H9 (cell line): Measurements from ENCODE around the gene RMDN2. TPM values are rescaled to one million over a fixed set of nuclear protein-coding genes. Genes with fewer than 3 reads are reported as not detected.

Experiments
- DNase-seq: peaks from one replicate; pipeline ENCODE4 v3.0.0-alpha.2; 2017
- H2AFZ ChIP-seq: one replicate; pipeline ENCODE4 v1.6.1; 2013; ENCODE audit warnings: mild to moderate bottlenecking, low read length, control low read depth, moderate library complexity
- H2AK5ac ChIP-seq: 2 replicates; pipeline ENCODE4 v1.6.1; 2013; ENCODE audit warnings: low read length, control low read depth, mixed read lengths; ENCODE audit not compliant: insufficient read length
- H2BK120ac ChIP-seq: one replicate; pipeline ENCODE4 v1.6.1; 2013; ENCODE audit warnings: low read depth, mild to moderate bottlenecking, low read length, control low read depth, inconsistent platforms; ENCODE audit not compliant: poor library complexity, severe bottlenecking
- H2BK12ac ChIP-seq: 2 replicates; pipeline ENCODE4 v1.6.1; 2013; ENCODE audit warnings: low read length, control low read depth, mixed read lengths, low read depth; ENCODE audit not compliant: insufficient read length
- H2BK15ac ChIP-seq: 2 replicates; pipeline ENCODE4 v1.6.1; 2013; ENCODE audit warnings: low read depth, low read length, control low read depth
- H2BK20ac ChIP-seq: one replicate; pipeline ENCODE4 v1.6.1; 2013; ENCODE audit warnings: low read depth, mild to moderate bottlenecking, low read length, control low read depth, inconsistent platforms; ENCODE audit not compliant: poor library complexity, severe bottlenecking
- H2BK5ac ChIP-seq: 2 replicates; pipeline ENCODE4 v1.6.1; 2013; ENCODE audit warnings: low read length, control low read depth, mixed read lengths; ENCODE audit not compliant: insufficient read length
- H3K14ac ChIP-seq: 2 replicates; pipeline ENCODE4 v1.6.1; 2013; ENCODE audit warnings: low read length, control low read depth; ENCODE audit not compliant: insufficient read depth
- H3K18ac ChIP-seq: 2 replicates; pipeline ENCODE4 v1.6.1; 2013; ENCODE audit warnings: low read depth, mild to moderate bottlenecking, mixed read lengths, low read length, control low read depth; ENCODE audit not compliant: insufficient read length
- H3K23ac ChIP-seq: 2 replicates; pipeline ENCODE4 v1.6.1; 2013; ENCODE audit warnings: low read length, control low read depth, mixed read lengths, low read depth; ENCODE audit not compliant: insufficient read length
- H3K23me2 ChIP-seq: 2 replicates; pipeline ENCODE4 v1.6.1; 2013; ENCODE audit warnings: low read depth, mild to moderate bottlenecking, mixed read lengths, low read length, control low read depth; ENCODE audit not compliant: insufficient read length, poor library complexity, severe bottlenecking
- H3K27ac ChIP-seq: 2 replicates; pipeline ENCODE4 v1.5.1; 2013; ENCODE audit warnings: low read length, control low read depth, mixed read lengths, low read depth; ENCODE audit not compliant: insufficient read length
- H3K27me3 ChIP-seq: 2 replicates; pipeline ENCODE4 v1.6.1; 2013; ENCODE audit warnings: low read length, control low read depth, inconsistent platforms; ENCODE audit not compliant: insufficient read depth
- H3K4ac ChIP-seq: 2 replicates; pipeline ENCODE4 v1.6.1; 2013; ENCODE audit warnings: low read depth, mild to moderate bottlenecking, control low read depth, inconsistent platforms, low read length, moderate library complexity
- H3K4me1 ChIP-seq: 2 replicates; pipeline ENCODE4 v1.6.1; 2013; ENCODE audit warnings: low read length, control low read depth, inconsistent platforms; ENCODE audit not compliant: insufficient read depth
- H3K4me2 ChIP-seq: 2 replicates; pipeline ENCODE4 v1.6.1; 2013; ENCODE audit warnings: low read length, control low read depth, mixed read lengths; ENCODE audit not compliant: insufficient read length, insufficient read depth
- H3K56ac ChIP-seq: 2 replicates; pipeline ENCODE4 v1.6.1; 2013; ENCODE audit warnings: low read depth, mild to moderate bottlenecking, mixed read lengths, low read length, control low read depth; ENCODE audit not compliant: insufficient read length
- H3K79me1 ChIP-seq: 2 replicates; pipeline ENCODE4 v1.6.1; 2013; ENCODE audit warnings: low read depth, mild to moderate bottlenecking, moderate library complexity, low read length, control low read depth, inconsistent platforms; ENCODE audit not compliant: insufficient read depth, poor library complexity, severe bottlenecking
- H3K79me2 ChIP-seq: 2 replicates; pipeline ENCODE4 v1.6.1; 2013; ENCODE audit warnings: low read length, control low read depth, inconsistent platforms; ENCODE audit not compliant: insufficient read depth
- H3K9ac ChIP-seq: 2 replicates; pipeline ENCODE4 v1.6.1; 2013; ENCODE audit warnings: low read length, control low read depth, mixed read lengths; ENCODE audit not compliant: insufficient read length; ENCODE audit errors: extremely low read depth
- H3K9me3 ChIP-seq: one replicate; pipeline ENCODE4 v1.6.1; 2013; ENCODE audit warnings: low read depth, low read length, inconsistent platforms; ENCODE audit not compliant: control insufficient read depth
- H3T11ph ChIP-seq: one replicate; pipeline ENCODE4 v1.6.1; 2013; ENCODE audit warnings: mild to moderate bottlenecking, low read length, control low read depth, inconsistent platforms
- H4K20me1 ChIP-seq: one replicate; pipeline ENCODE4 v1.6.1; 2013; ENCODE audit not compliant: control insufficient read depth, insufficient read length, insufficient read depth
- H4K5ac ChIP-seq: 2 replicates; pipeline ENCODE4 v1.6.1; 2013; ENCODE audit warnings: low read depth, mild to moderate bottlenecking, mixed read lengths, low read length, control low read depth; ENCODE audit not compliant: insufficient read length
- H4K8ac ChIP-seq: replicated peaks from 2 replicates; pipeline ENCODE4 v1.6.1; 2013; ENCODE audit warnings: low read length, control low read depth, mixed read lengths, low read depth; ENCODE audit not compliant: insufficient read length
- H4K91ac ChIP-seq: 2 replicates; pipeline ENCODE4 v1.6.1; 2013; ENCODE audit warnings: low read depth, mild to moderate bottlenecking, moderate library complexity, mixed read lengths, low read length, control low read depth; ENCODE audit not compliant: insufficient read length
- H3K27ac Mint-ChIP-seq, 3 experiments: 2 replicates in 2 of 3; 3 replicates in 1 of 3; pipeline ENCODE4 v1.8.0; 2020 to 2021; ENCODE audit warnings: mixed read lengths in 3 of 3, mild to moderate bottlenecking in 1 of 3, moderate library complexity in 1 of 3
- H3K27me3 Mint-ChIP-seq: 2 replicates; pipeline ENCODE4 v1.8.0; 2021; ENCODE audit warnings: low read depth, mild to moderate bottlenecking, moderate library complexity, mixed read lengths
- H3K36me3 Mint-ChIP-seq, 3 experiments: 2 replicates in 2 of 3; 3 replicates in 1 of 3; pipeline ENCODE4 v1.8.0; 2020 to 2021; ENCODE audit warnings: low read depth in 3 of 3, mixed read lengths in 3 of 3; ENCODE audit not compliant: insufficient read depth in 1 of 3
- H3K4me1 Mint-ChIP-seq, 2 experiments: 2 replicates each; pipeline ENCODE4 v1.8.0; 2020; ENCODE audit warnings: mixed read lengths in 2 of 2
- H3K4me3 Mint-ChIP-seq, 2 experiments: 2 replicates in 1 of 2; 3 replicates in 1 of 2; pipeline ENCODE4 v1.8.0; 2020 to 2021; ENCODE audit warnings: mild to moderate bottlenecking in 2 of 2, mixed read lengths in 2 of 2, moderate library complexity in 1 of 2
- H3K9me3 Mint-ChIP-seq, 2 experiments: 2 replicates in 1 of 2; 3 replicates in 1 of 2; pipeline ENCODE4 v1.8.0; 2020; ENCODE audit warnings: mild to moderate bottlenecking in 2 of 2, mixed read lengths in 2 of 2, moderate library complexity in 1 of 2
- CTCF ChIP-seq: fragments of 200-600 bp; sonication (generic); conservative IDR thresholded peaks from 3 replicates; pipeline ENCODE4 v1.8.0; 2021; ENCODE audit warnings: antibody characterized with exemption, mild to moderate bottlenecking
- WGBS: extraction: QIAGEN DNeasy Blood & Tissue Kit; methylation state at CpG from one replicate; pipeline ENCODE4 v1.1.7; 2013; ENCODE audit warnings: missing lambda C conversion rate, low lambda C conversion rate, mixed read lengths; ENCODE audit not compliant: insufficient read length; ENCODE audit errors: extremely low coverage; 5-methylcytosine and 5-hydroxymethylcytosine counted together
- total RNA-seq: library from RNA; stranded (reverse); gene quantifications from 2 replicates; pipeline ENCODE4 v1.2.1, GENCODE V29; 2021

Gene RMDN2
- total RNA-seq, 1 experiment from 2014 or later, result 2.8 TPM

GRCh38 chr2:37887286-37887685 is 37.8 kb upstream of the RMDN2 start:
- H3K14ac ChIP-seq, result no peak overlapping the region
- no peak overlapping the region for H2BK12ac ChIP-seq
- H4K91ac ChIP-seq, result no peak overlapping the region
- H3K27me3 ChIP-seq, result no peaks in the 10 kb centered on the region
- no peak overlapping the region for H2BK20ac ChIP-seq
- Mint-ChIP-seq H3K36me3 (no peaks in the 10 kb centered on the region), H3K4me1 (peaks cover 25 to 26% of the 10 kb centered on the region in 2 experiments), H3K4me3 (no peak overlapping the region), H3K9me3 (no peaks in the 10 kb centered on the region; a peak in 2 of 5 replicates), H3K27me3 (peaks cover 1% of the 10 kb centered on the region; the same call in 1 of the 2 replicates), H3K27ac (no peak overlapping the region)
- no peak overlapping the region for H3K56ac ChIP-seq
- TF ChIP-seq CTCF, result no peak
- no peaks in the 10 kb centered on the region for H3K23me2 ChIP-seq
- peaks cover 2% of the 10 kb centered on the region; the same call in 1 of the 2 replicates for H3K4me1 ChIP-seq
- no peak overlapping the region for H3T11ph ChIP-seq
- no peak overlapping the region for H3K4me2 ChIP-seq
- H2AFZ ChIP-seq, result no peak overlapping the region
- no peaks in the 10 kb centered on the region for H3K79me2 ChIP-seq
- no peaks in the 10 kb centered on the region for H3K79me1 ChIP-seq
- no CpG with 5 or more reads among the region's 4 CpGs for WGBS
- DNase-seq, result no peak
- no peaks in the 10 kb centered on the region for H3K9me3 ChIP-seq
- no peak overlapping the region for H2AK5ac ChIP-seq
- H2BK120ac ChIP-seq, result no peak overlapping the region
- H2BK5ac ChIP-seq, result no peak overlapping the region
- no peak overlapping the region for H2BK15ac ChIP-seq
- H3K23ac ChIP-seq, result no peak overlapping the region
- no peaks in the 10 kb centered on the region for H4K20me1 ChIP-seq
- no peak overlapping the region for H3K27ac ChIP-seq
- no peak overlapping the region for H4K5ac ChIP-seq
- H4K8ac ChIP-seq, result no peak overlapping the region
- no peak overlapping the region for H3K9ac ChIP-seq
- no peak overlapping the region for H3K4ac ChIP-seq
- H3K18ac ChIP-seq, result no peak overlapping the region
